ENCODE results near the gene PRDM1.

DNA sequence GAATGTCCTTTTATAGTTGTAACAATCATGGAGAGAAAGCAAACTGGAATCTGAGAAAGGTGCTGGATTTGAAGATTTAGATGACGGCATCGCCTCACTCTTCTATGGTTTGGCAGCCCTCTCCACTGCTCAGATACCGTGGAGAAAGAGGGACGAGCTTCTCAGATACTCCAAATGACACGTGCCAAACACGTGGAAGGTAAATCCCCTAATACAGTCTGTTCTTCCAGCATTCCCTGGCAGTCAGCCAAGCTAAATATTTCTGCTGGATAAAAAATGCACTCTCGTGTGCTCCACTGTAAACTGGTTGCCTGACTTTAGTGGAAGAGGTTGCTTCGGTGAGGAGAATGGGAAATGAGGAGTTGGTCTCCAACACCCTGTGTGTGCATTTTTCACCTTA is 16.7 kb upstream of the PRDM1 start:
- TF ChIP-seq SUZ12 (IDR thresholded peaks at IDR 0.05; ENCODE audit: extremely low read depth, insufficient read depth, insufficient read length): no peak
- no peak for TF ChIP-seq ZNF274 (IDR thresholded peaks at IDR 0.05; ENCODE audit: low read depth, low read length)

Measured in NT2/D1 (cell line).